Astrocyte (in vitro differentiated cells and primary cell): Measurements from ENCODE around the gene FES.

Source experiments
- CTCF ChIP-seq: IDR thresholded peaks from 2 replicates; pipeline ENCODE4 v1.5.1; 2011; ENCODE audit warnings: low read depth, mild to moderate bottlenecking, inconsistent platforms, low read length, moderate library complexity; ENCODE audit not compliant: insufficient read depth
- EZH2 ChIP-seq: IDR thresholded peaks from 2 replicates; pipeline ENCODE4 v1.6.1; 2012; ENCODE audit warnings: mild to moderate bottlenecking, low read length, inconsistent platforms; ENCODE audit not compliant: insufficient read depth

GRCh38 chr15:90838139-90838538 is 46.2 kb upstream of the FES start:
- TF ChIP-seq CTCF (no peak), EZH2 (no peak)
